Activated CD4-positive, alpha-beta memory T cell treated with anti-CD3 and anti-CD28 coated beads for 36 hours (primary cell): ENCODE measurements around the gene PPP1R18. TPM values are rescaled to one million over a fixed set of nuclear protein-coding genes. Genes with fewer than 3 reads are reported as not detected.
"Not testable (repeated sequence)": the region's sequence is repeated elsewhere in the genome, so short reads cannot be mapped to it uniquely, and the experiment has no call there.

Experiments used
- CTCF ChIA-PET: fragments of 350-600 bp; sonication (Branson Sonifier 250); formaldehyde crosslinking; loops from one replicate; lab custom pipeline; 2021; ENCODE audit warnings: antibody characterized with exemption, inconsistent platforms; lab: Charles Lee
- POLR2A ChIA-PET: fragments of 350-600 bp; sonication (Branson Sonifier 250); formaldehyde crosslinking; loops from one replicate; lab custom pipeline; 2021; ENCODE audit warnings: antibody characterized with exemption; lab: Charles Lee
- DNase-seq: peaks from one replicate; pipeline ENCODE4 v3.0.0-alpha.2; 2020
- H3K27ac Mint-ChIP-seq: one replicate; pipeline ENCODE4 v1.8.0; 2021; ENCODE audit warnings: mixed read lengths
- H3K27me3 Mint-ChIP-seq: one replicate; pipeline ENCODE4 v1.8.0; 2021; ENCODE audit warnings: mixed read lengths
- H3K36me3 Mint-ChIP-seq: one replicate; pipeline ENCODE4 v1.8.0; 2021; ENCODE audit warnings: mixed read lengths
- H3K4me1 Mint-ChIP-seq: one replicate; pipeline ENCODE4 v1.8.0; 2021; ENCODE audit warnings: low read depth, mixed read lengths
- H3K4me3 Mint-ChIP-seq: one replicate; pipeline ENCODE4 v1.8.0; 2021; ENCODE audit warnings: mild to moderate bottlenecking, mixed read lengths
- H3K9me3 Mint-ChIP-seq: one replicate; pipeline ENCODE4 v1.8.0; 2021; ENCODE audit warnings: mixed read lengths
- intact Hi-C: fragments of 100-400 bp; cut with micrococcal nuclease; formaldehyde crosslinking; loops from one replicate; pipeline ENCODE4 v1.15.1; 2023
- total RNA-seq, 2 experiments: library from RNA; stranded (reverse); gene quantifications; one replicate each; pipeline ENCODE4 v1.2.3, GENCODE V29; 2021

Gene PPP1R18
- total RNA-seq, 2 experiments from 2014 or later = 172 to 183 TPM

GRCh38 chr6:30724906-30725667 lies 38.6 kb upstream of the PPP1R18 start:
- intact Hi-C loops = loop anchor here (10.0 kb wide), 1 partner anchor 360 kb away; no protein-coding TSS in a partner anchor
- Mint-ChIP-seq H3K4me3 (peak overlapping the region; percentile 47), H3K36me3 (peaks cover 66% of the 10 kb centered on the region), H3K27ac (peak overlapping the region; percentile 95), H3K9me3 (no peaks in the 10 kb centered on the region), H3K4me1 (peaks cover 35% of the 10 kb centered on the region), H3K27me3 (peaks cover 1% of the 10 kb centered on the region)
- ChIA-PET CTCF (interaction anchor here (24.6 kb wide), 1 partner anchor 49 kb away, joined by 628 read pairs; the partner anchor contains the start of gene DHX16), POLR2A (interaction anchor here (0.7 to 9.7 kb wide), 3 partner anchors 40 to 107 kb away, joined by 3 to 209 read pairs (median 4); partner anchors contain the start of genes MRPS18B, NRM and PPP1R18)
- DNase-seq = no peak

DNA sequence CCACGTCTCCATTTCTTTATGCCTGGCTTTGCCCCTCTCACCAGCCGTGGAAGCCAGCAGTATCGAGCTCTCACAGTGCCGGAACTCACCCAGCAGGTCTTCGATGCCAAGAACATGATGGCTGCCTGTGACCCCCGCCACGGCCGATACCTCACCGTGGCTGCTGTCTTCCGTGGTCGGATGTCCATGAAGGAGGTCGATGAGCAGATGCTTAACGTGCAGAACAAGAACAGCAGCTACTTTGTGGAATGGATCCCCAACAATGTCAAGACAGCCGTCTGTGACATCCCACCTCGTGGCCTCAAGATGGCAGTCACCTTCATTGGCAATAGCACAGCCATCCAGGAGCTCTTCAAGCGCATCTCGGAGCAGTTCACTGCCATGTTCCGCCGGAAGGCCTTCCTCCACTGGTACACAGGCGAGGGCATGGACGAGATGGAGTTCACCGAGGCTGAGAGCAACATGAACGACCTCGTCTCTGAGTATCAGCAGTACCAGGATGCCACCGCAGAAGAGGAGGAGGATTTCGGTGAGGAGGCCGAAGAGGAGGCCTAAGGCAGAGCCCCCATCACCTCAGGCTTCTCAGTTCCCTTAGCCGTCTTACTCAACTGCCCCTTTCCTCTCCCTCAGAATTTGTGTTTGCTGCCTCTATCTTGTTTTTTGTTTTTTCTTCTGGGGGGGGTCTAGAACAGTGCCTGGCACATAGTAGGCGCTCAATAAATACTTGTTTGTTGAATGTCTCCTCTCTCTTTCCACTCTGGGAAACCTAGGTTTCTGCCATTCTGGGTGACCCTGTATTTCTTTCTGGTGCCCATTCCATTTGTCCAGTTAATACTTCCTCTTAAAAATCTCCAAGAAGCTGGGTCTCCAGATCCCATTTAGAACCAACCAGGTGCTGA lies 37.6 kb upstream of the PPP1R18 start:
- ChIA-PET POLR2A (interaction anchor here (1.3 to 9.7 kb wide), 4 partner anchors 39 to 110 kb away, joined by 4 to 209 read pairs (median 22); partner anchors contain the start of genes MRPS18B, NRM and PPP1R18), CTCF (interaction anchor here (0.7 to 24.6 kb wide), 6 partner anchors 7 to 98 kb away, joined by 3 to 628 read pairs (median 12); partner anchors contain the start of genes ATAT1 and DHX16)
- intact Hi-C loops = loop anchor here (10.0 kb wide), 1 partner anchor 361 kb away; no protein-coding TSS in a partner anchor
- not testable (repeated sequence) for H3K9me3 Mint-ChIP-seq, DNase-seq, H3K27me3 Mint-ChIP-seq
- Mint-ChIP-seq H3K4me1 (peaks cover 37% of the 10 kb centered on the region), H3K27ac (peak overlapping the region; percentile 95), H3K36me3 (peaks cover 58% of the 10 kb centered on the region), H3K4me3 (peak overlapping the region; percentile 92)

DNA sequence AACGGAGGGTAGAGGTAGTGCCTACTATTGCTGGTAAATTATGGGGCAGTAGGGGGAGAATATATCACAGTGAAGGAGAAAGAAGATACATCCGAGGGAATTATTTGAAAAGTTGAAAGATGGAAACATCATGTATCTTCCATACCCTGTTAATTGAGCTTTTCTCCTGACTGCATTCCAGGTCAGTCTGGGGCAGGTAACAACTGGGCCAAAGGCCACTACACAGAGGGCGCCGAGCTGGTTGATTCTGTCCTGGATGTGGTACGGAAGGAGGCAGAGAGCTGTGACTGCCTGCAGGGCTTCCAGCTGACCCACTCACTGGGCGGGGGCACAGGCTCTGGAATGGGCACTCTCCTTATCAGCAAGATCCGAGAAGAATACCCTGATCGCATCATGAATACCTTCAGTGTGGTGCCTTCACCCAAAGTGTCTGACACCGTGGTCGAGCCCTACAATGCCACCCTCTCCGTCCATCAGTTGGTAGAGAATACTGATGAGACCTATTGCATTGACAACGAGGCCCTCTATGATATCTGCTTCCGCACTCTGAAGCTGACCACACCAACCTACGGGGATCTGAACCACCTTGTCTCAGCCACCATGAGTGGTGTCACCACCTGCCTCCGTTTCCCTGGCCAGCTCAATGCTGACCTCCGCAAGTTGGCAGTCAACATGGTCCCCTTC lies 36.9 kb upstream of the PPP1R18 start:
- intact Hi-C loops = loop anchor here (10.0 kb wide), 1 partner anchor 362 kb away; no protein-coding TSS in a partner anchor
- H3K4me3 Mint-ChIP-seq = peak overlapping the region; percentile 92
- peaks cover 58% of the 10 kb centered on the region for H3K36me3 Mint-ChIP-seq
- peak overlapping the region; percentile 95 for H3K27ac Mint-ChIP-seq
- not testable (repeated sequence) for H3K9me3 Mint-ChIP-seq, DNase-seq, H3K27me3 Mint-ChIP-seq
- ChIA-PET CTCF (interaction anchor here (0.6 to 24.6 kb wide), 14 partner anchors 8 to 231 kb away, joined by 3 to 628 read pairs (median 4); partner anchors contain the start of genes ATAT1 and DHX16), POLR2A (interaction anchor here (0.7 to 9.7 kb wide), 6 partner anchors 8 to 166 kb away, joined by 3 to 209 read pairs (median 6); partner anchors contain the start of genes NRM and PPP1R18)
- H3K4me1 Mint-ChIP-seq = peaks cover 45% of the 10 kb centered on the region

- peak overlapping the region; percentile 95 for H3K27ac Mint-ChIP-seq
- H3K4me3 Mint-ChIP-seq = peak overlapping the region; percentile 92
- peak; percentile 90 for DNase-seq
- peaks cover 1% of the 10 kb centered on the region for H3K27me3 Mint-ChIP-seq
- CTCF ChIA-PET = interaction anchor here (0.6 to 24.6 kb wide), 23 partner anchors 9 to 240 kb away, joined by 3 to 628 read pairs (median 4); partner anchors contain the start of genes ATAT1, C6orf136 and DHX16
- POLR2A ChIA-PET = interaction anchor here (0.7 to 9.7 kb wide), 14 partner anchors 9 to 240 kb away, joined by 3 to 209 read pairs (median 4); partner anchors contain the start of genes C6orf136, MRPS18B, NRM and PPP1R18
- intact Hi-C loops = loop anchor here (1.0 to 10.0 kb wide), 3 partner anchors 15 to 362 kb away; no protein-coding TSS in a partner anchor
- H3K4me1 Mint-ChIP-seq = peaks cover 44% of the 10 kb centered on the region
- peaks cover 52% of the 10 kb centered on the region for H3K36me3 Mint-ChIP-seq
- no peaks in the 10 kb centered on the region for H3K9me3 Mint-ChIP-seq
Observed at GRCh38 chr6:30722280-30723112, 36.1 kb upstream of the PPP1R18 start.

DNA sequence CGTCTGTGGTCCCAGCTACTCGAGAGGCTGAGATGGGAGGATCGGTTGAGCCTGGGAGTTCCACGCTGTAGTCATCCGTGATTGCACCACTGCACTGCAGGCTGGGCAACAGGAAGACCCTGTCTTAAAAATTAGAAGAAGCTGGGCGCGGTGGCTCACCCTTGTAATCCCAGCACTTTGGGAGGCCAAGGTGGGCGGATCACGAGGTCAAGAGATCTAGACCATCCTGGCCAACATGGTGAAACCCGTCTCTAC lies 35.5 kb upstream of the PPP1R18 start:
- peak overlapping the region; percentile 95 for H3K27ac Mint-ChIP-seq

GRCh38 chr6:30721198-30722024 lies 35.0 kb upstream of the PPP1R18 start:
- peaks cover 1% of the 10 kb centered on the region for H3K27me3 Mint-ChIP-seq
- CTCF ChIA-PET = interaction anchor here (0.7 to 24.6 kb wide), 17 partner anchors 10 to 180 kb away, joined by 3 to 628 read pairs (median 6); partner anchors contain the start of genes DHX16, MRPS18B and PPP1R10

More for the DNA sequence above, 35.5 kb upstream of the PPP1R18 start:
- Mint-ChIP-seq H3K4me1 (peaks cover 44% of the 10 kb centered on the region), H3K36me3 (peaks cover 54% of the 10 kb centered on the region), H3K4me3 (peak overlapping the region; percentile 92)
- not testable (repeated sequence) for H3K9me3 Mint-ChIP-seq, H3K27me3 Mint-ChIP-seq
- ChIA-PET CTCF (interaction anchor here (0.7 to 24.6 kb wide), 21 partner anchors 9 to 240 kb away, joined by 3 to 628 read pairs (median 5); partner anchors contain the start of genes ATAT1, C6orf136, DHX16 and MRPS18B), POLR2A (interaction anchor here (0.8 to 9.7 kb wide), 11 partner anchors 8 to 240 kb away, joined by 3 to 209 read pairs (median 5); partner anchors contain the start of genes C6orf136, MRPS18B, NRM and PPP1R18)
- DNase-seq = peak; percentile 39
- intact Hi-C loops = loop anchor here (1.0 to 10.0 kb wide), 3 partner anchors 15 to 363 kb away; no protein-coding TSS in a partner anchor

GRCh38 chr6:30720738-30721197 lies 34.3 kb upstream of the PPP1R18 start:
- DNase-seq = peak; percentile 76
- H3K4me1 Mint-ChIP-seq = peaks cover 52% of the 10 kb centered on the region
- intact Hi-C loops = loop anchor here (2.0 to 10.0 kb wide), 3 partner anchors 74 to 364 kb away; partner anchors contain the start of genes C6orf136 and HLA-E
- no peaks in the 10 kb centered on the region for H3K9me3 Mint-ChIP-seq
- peaks cover 1% of the 10 kb centered on the region for H3K27me3 Mint-ChIP-seq
- POLR2A ChIA-PET = interaction anchor here (0.7 to 9.7 kb wide), 7 partner anchors 10 to 150 kb away, joined by 3 to 209 read pairs (median 8); partner anchors contain the start of genes ABCF1, MRPS18B, NRM and PPP1R18
- H3K36me3 Mint-ChIP-seq = peaks cover 62% of the 10 kb centered on the region
- CTCF ChIA-PET = interaction anchor here (1.0 to 24.6 kb wide), 8 partner anchors 11 to 179 kb away, joined by 3 to 628 read pairs (median 8); partner anchors contain the start of genes DHX16, MRPS18B and PPP1R10
- peak overlapping the region; percentile 95 for H3K27ac Mint-ChIP-seq
- H3K4me3 Mint-ChIP-seq = peak overlapping the region; percentile 92

More at GRCh38 chr6:30721198-30722024, 35.0 kb upstream of the PPP1R18 start:
- peak; percentile 95 for DNase-seq
- peaks cover 59% of the 10 kb centered on the region for H3K36me3 Mint-ChIP-seq
- H3K4me1 Mint-ChIP-seq = peaks cover 48% of the 10 kb centered on the region
- peak overlapping the region; percentile 92 for H3K4me3 Mint-ChIP-seq
- no peaks in the 10 kb centered on the region for H3K9me3 Mint-ChIP-seq
- peak overlapping the region; percentile 95 for H3K27ac Mint-ChIP-seq
- POLR2A ChIA-PET = interaction anchor here (0.7 to 9.7 kb wide), 13 partner anchors 9 to 239 kb away, joined by 3 to 209 read pairs (median 4); partner anchors contain the start of genes C6orf136, MRPS18B, NRM and PPP1R18
- intact Hi-C loops = loop anchor here (1.0 to 10.0 kb wide), 5 partner anchors 16 to 363 kb away; partner anchors contain the start of genes C6orf136 and HLA-E

- Mint-ChIP-seq H3K36me3 (peaks cover 64% of the 10 kb centered on the region), H3K27ac (peak within 1 kb of the TSS; percentile 95), H3K27me3 (peaks cover 1% of the 10 kb centered on the region), H3K4me1 (peaks cover 55% of the 10 kb centered on the region), H3K9me3 (no peaks in the 10 kb centered on the region), H3K4me3 (peak within 1 kb of the TSS; percentile 92)
- POLR2A ChIA-PET = interaction anchor here (0.7 to 9.7 kb wide), 6 partner anchors 10 to 149 kb away, joined by 3 to 209 read pairs (median 11); partner anchors contain the start of genes ABCF1, MRPS18B, NRM and PPP1R18
- CTCF ChIA-PET = interaction anchor here (0.6 to 24.6 kb wide), 4 partner anchors 11 to 124 kb away, joined by 3 to 628 read pairs (median 5); partner anchors contain the start of gene DHX16
- intact Hi-C loops = loop anchor here (2.0 to 10.0 kb wide), 3 partner anchors 73 to 365 kb away; partner anchors contain the start of genes C6orf136 and HLA-E
- DNase-seq = peak; percentile 97
Observed at GRCh38 chr6:30719791-30720737, 33.6 kb upstream of the PPP1R18 start, which contains the start of gene TUBB. Gene TUBB, plus strand, starts transcription at chr6:30720352. Its CDS starts 155 bp downstream, at chr6:30720507.
